ENCODE results near the gene RBM47. TPM values are rescaled to one million over a fixed set of nuclear protein-coding genes. Genes with fewer than 3 reads are reported as not detected.

RBM47 gene
- total and polyA plus RNA-seq, 10 of the 15 experiments (the other 5 are each of a cell fraction or from before 2014, with no cell fraction given), result 7.9 to 45.0 (median 28.7) TPM

- peak overlapping the region; percentile 89 for H3K27ac ChIP-seq (ENCODE audit: control insufficient read depth, insufficient read depth)
- ChIA-PET POLR2A (interaction anchor here (0.5 to 5.3 kb wide), 12 partner anchors 14 to 1117 kb away, joined by 3 to 51 read pairs (median 4); no protein-coding TSS in a partner anchor), SMC1A (ENCODE audit: uncharacterized antibody, unreplicated experiment) (interaction anchor here (0.8 to 7.3 kb wide), 22 partner anchors 13 to 240 kb away, joined by 3 to 90 read pairs (median 4); no protein-coding TSS in a partner anchor), RAD21 (ENCODE audit: unreplicated experiment) (interaction anchor here (0.6 to 3.7 kb wide), 25 partner anchors 12 to 519 kb away, joined by 3 to 29 read pairs (median 4); partner anchors contain the start of gene RBM47), CTCF (interaction anchor here (0.6 to 5.1 kb wide), 11 partner anchors 9 to 143 kb away, joined by 3 to 28 read pairs (median 5); no protein-coding TSS in a partner anchor)
- DNase-seq (ENCODE audit: low read depth, low spot score) (peak; percentile 82), ATAC-seq (peak; percentile 80), FAIRE-seq (peak; percentile 86)
- H3K9ac ChIP-seq (ENCODE audit: control insufficient read depth, insufficient read depth, low read length), result peak overlapping the region; percentile 51
- peaks cover 2% of the 10 kb centered on the region in 2 experiments; a peak in 3 of 4 replicates for H3K36me3 ChIP-seq (ENCODE audit: control insufficient read depth in 2 of 2, insufficient read depth in 2 of 2, low read length in 1 of 2)
- in situ Hi-C loops (cut with MboI), result no loop called here
- intact Hi-C loops (cut with micrococcal nuclease; ENCODE audit: unreplicated experiment), result loop anchor here (1.0 to 10.0 kb wide), 3 partner anchors 44 to 138 kb away; no protein-coding TSS in a partner anchor
- peak overlapping the region; percentile 97 for H3K4me2 ChIP-seq (ENCODE audit: control insufficient read depth, insufficient read depth)
- peaks cover 81% of the 10 kb centered on the region for H3K79me2 ChIP-seq (ENCODE audit: control insufficient read depth, insufficient read depth, low read length)
- WGBS (ENCODE audit: insufficient coverage, insufficient replicate concordance, low lambda C conversion rate, missing lambda C conversion rate), result 4% methylated on average over 7 of the region's 7 CpGs
- H3K27me3 ChIP-seq (replicated peaks in 1 of 2; ENCODE audit: control insufficient read depth in 2 of 2, insufficient read depth in 2 of 2, low read length in 1 of 2), result no peaks in the 10 kb centered on the region
- no peaks in the 10 kb centered on the region for H4K20me1 ChIP-seq (ENCODE audit: control insufficient read depth, insufficient read depth)
- H2AFZ ChIP-seq (ENCODE audit: control insufficient read depth, low read depth, low read length), result peak overlapping the region; percentile 73
- BruUV-seq (replicated peaks), result TSS peak; percentile 18
- H3K4me3 ChIP-seq, result peak overlapping the region; percentile 35
- H3K9me3 ChIP-seq (replicated peaks; ENCODE audit: control insufficient read depth, insufficient read depth, low read length), result no peaks in the 10 kb centered on the region
- peaks cover 57% of the 10 kb centered on the region for H3K4me1 ChIP-seq (ENCODE audit: control insufficient read depth, insufficient read depth, low read length)
- no peak for TF ChIP-seq HSF1 (IDR thresholded peaks at IDR 0.05; ENCODE audit: low read depth, low read length)
- TF ChIP-seq POLR2AphosphoS2 (IDR thresholded peaks at IDR 0.05; ENCODE audit: low read depth, low read length), result no peak
- no peak for TF ChIP-seq ELK1 (IDR thresholded peaks at IDR 0.05; ENCODE audit: low read depth, low read length)
- TF ChIP-seq KLF5 (IDR thresholded peaks at IDR 0.05; ENCODE audit: partially characterized antibody), result peak; percentile 47
- TF ChIP-seq BMI1 (IDR thresholded peaks at IDR 0.05; ENCODE audit: borderline replicate concordance), result no peak
- TF ChIP-seq DPF2 (IDR thresholded peaks at IDR 0.05), result peak; percentile 92
- no peak for TF ChIP-seq SIX5 (IDR thresholded peaks at IDR 0.05; ENCODE audit: low read depth, low read length, severe bottlenecking)
- peak; percentile 47; the same call in 1 of the 2 replicates for TF ChIP-seq ZNF24 (IDR thresholded peaks at IDR 0.05)
- TF ChIP-seq E2F4 (IDR thresholded peaks at IDR 0.05; ENCODE audit: low read depth, low read length), result no peak
- TF ChIP-seq NFXL1 (IDR thresholded peaks at IDR 0.05; ENCODE audit: borderline replicate concordance), result no peak
- no peak for TF ChIP-seq BCL11A (IDR thresholded peaks at IDR 0.05; ENCODE audit: low read depth, low read length)
- TF ChIP-seq ETV6 (conservative IDR thresholded peaks at IDR 0.05 in 1 of 2, IDR thresholded peaks at IDR 0.05 in 1 of 2; ENCODE audit: borderline replicate concordance in 1 of 2, low read depth in 1 of 2), result no peak
- TF ChIP-seq ESRRA (IDR thresholded peaks at IDR 0.05; ENCODE audit: low read length), result peak; percentile 94; the same call in 1 of the 2 replicates
- no peak for TF ChIP-seq STAT3 (IDR thresholded peaks at IDR 0.05; ENCODE audit: low read depth, low read length)
- TF ChIP-seq, protein P1, sequence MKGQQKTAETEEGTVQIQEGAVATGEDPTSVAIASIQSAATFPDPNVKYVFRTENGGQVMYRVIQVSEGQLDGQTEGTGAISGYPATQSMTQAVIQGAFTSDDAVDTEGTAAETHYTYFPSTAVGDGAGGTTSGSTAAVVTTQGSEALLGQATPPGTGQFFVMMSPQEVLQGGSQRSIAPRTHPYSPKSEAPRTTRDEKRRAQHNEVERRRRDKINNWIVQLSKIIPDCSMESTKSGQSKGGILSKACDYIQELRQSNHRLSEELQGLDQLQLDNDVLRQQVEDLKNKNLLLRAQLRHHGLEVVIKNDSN (IDR thresholded peaks at IDR 0.05; ENCODE audit: borderline replicate concordance, extremely low read length, insufficient read depth, low read depth, low read length), result peak; percentile 64
- peak; percentile 57 for TF ChIP-seq RUNX3 (IDR thresholded peaks at IDR 0.05; ENCODE audit: low read length)
- peak; percentile 87; the same call in 1 of the 2 replicates for TF ChIP-seq NBN (IDR thresholded peaks at IDR 0.05)
- TF ChIP-seq CREM (IDR thresholded peaks at IDR 0.05; ENCODE audit: low read depth), result no peak
- no peak for TF ChIP-seq RB1 (IDR thresholded peaks at IDR 0.05; ENCODE audit: borderline replicate concordance)
These were observed 52.8 kb downstream of the RBM47 start for GRCh38 chr4:40576651-40577480.

All from GM12878 (cell line).